Measurements from ENCODE around the gene KDM1B. TPM values are rescaled to one million over a fixed set of nuclear protein-coding genes. Genes with fewer than 3 reads are reported as not detected.

KDM1B gene
- polyA plus RNA-seq, 1 of the 3 experiments (the other 2 are of a cell fraction): 9.4 TPM

GRCh38 chr6:18237167-18237566 lies 81.9 kb downstream of the KDM1B start:
- DNase-seq: no peak
- H4K20me1 ChIP-seq (ENCODE audit: insufficient read depth): 0 out of 2 replicates have a peak, but pooled peaks cover 3% of the 10 kb centered on the region
- ChIA-PET CTCF (interaction anchor here (2.2 kb wide), 1 partner anchor 12 kb away, joined by 5 read pairs; no protein-coding TSS in a partner anchor), POLR2A (no interaction called here)
- H3K9me2 ChIP-seq: no peaks in the 10 kb centered on the region
- H3F3A ChIP-seq (replicated peaks; ENCODE audit: insufficient read depth): peaks cover 15% of the 10 kb centered on the region
- TF ChIP-seq, protein P1, sequence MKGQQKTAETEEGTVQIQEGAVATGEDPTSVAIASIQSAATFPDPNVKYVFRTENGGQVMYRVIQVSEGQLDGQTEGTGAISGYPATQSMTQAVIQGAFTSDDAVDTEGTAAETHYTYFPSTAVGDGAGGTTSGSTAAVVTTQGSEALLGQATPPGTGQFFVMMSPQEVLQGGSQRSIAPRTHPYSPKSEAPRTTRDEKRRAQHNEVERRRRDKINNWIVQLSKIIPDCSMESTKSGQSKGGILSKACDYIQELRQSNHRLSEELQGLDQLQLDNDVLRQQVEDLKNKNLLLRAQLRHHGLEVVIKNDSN (IDR thresholded peaks at IDR 0.05; ENCODE audit: borderline replicate concordance, low read depth): no peak
- no peak for TF ChIP-seq GABPA (IDR thresholded peaks at IDR 0.05; ENCODE audit: low read depth)
- no peak for TF ChIP-seq FOSL2 (IDR thresholded peaks at IDR 0.05; ENCODE audit: borderline replicate concordance, low read depth)
- TF ChIP-seq USF2 (IDR thresholded peaks at IDR 0.05; ENCODE audit: borderline replicate concordance, low read depth, low read length): no peak
- no peak for TF ChIP-seq CHD2 (IDR thresholded peaks at IDR 0.05; ENCODE audit: low read length, partially characterized antibody)
- no peak for TF ChIP-seq YY1 (IDR thresholded peaks at IDR 0.05; ENCODE audit: low read depth)
- no peak for TF ChIP-seq SMC3 (IDR thresholded peaks at IDR 0.05; ENCODE audit: low read depth, low read length)
- TF ChIP-seq TEAD4 (IDR thresholded peaks at IDR 0.05; ENCODE audit: borderline replicate concordance, insufficient read depth): no peak
- no peak for TF ChIP-seq GATA2 (CRISPR knock-in tag; IDR thresholded peaks at IDR 0.05)
- TF ChIP-seq FOXJ3 (CRISPR knock-in tag; IDR thresholded peaks at IDR 0.05): no peak
- no peak for TF ChIP-seq TCF12 (IDR thresholded peaks at IDR 0.05)
- no peak overlapping the region for H3K4me3 ChIP-seq (ENCODE audit: low read depth in 2 of 2, low read length in 1 of 2)
- H3K9me3 ChIP-seq: 0 out of 2 replicates have a peak, but pooled peaks cover 4% of the 10 kb centered on the region
- H3K79me2 ChIP-seq (ENCODE audit: insufficient read depth): peaks cover 79% of the 10 kb centered on the region
- 93% methylated on average over 1 of the region's 1 CpG for WGBS (ENCODE audit: low lambda C conversion rate)
- no peak overlapping the region for H3K9ac ChIP-seq
- no peaks in the 10 kb centered on the region for H3K4me1 ChIP-seq (ENCODE audit: control insufficient read depth in 1 of 2, insufficient read depth in 2 of 2, low read depth in 1 of 2, low read length in 1 of 2)
- no peaks in the 10 kb centered on the region for H3K27me3 ChIP-seq (ENCODE audit: insufficient read depth)
- no peak overlapping the region for H3K27ac ChIP-seq (ENCODE audit: low read depth in 2 of 2, low read length in 1 of 2)
- H3K36me3 ChIP-seq (replicated peaks in 1 of 2; ENCODE audit: control insufficient read depth in 1 of 2, insufficient read depth in 2 of 2, low read length in 1 of 2): peaks cover 40 to 58% of the 10 kb centered on the region in 2 experiments
- no peak overlapping the region for H2AFZ ChIP-seq (ENCODE audit: low read depth)
- no peak overlapping the region for H3K4me2 ChIP-seq

- DNase-seq: no peak
- Histone ChIP-seq H3K9me2 (no peaks in the 10 kb centered on the region), H3K9ac (no peak overlapping the region), H3F3A (replicated peaks; ENCODE audit: insufficient read depth) (peaks cover 27% of the 10 kb centered on the region), H3K79me2 (ENCODE audit: insufficient read depth) (peaks cover 78% of the 10 kb centered on the region), H4K20me1 (ENCODE audit: insufficient read depth) (no peaks in the 10 kb centered on the region), H3K27me3 (ENCODE audit: insufficient read depth) (no peaks in the 10 kb centered on the region), H3K4me2 (no peak overlapping the region), H3K27ac (ENCODE audit: low read depth in 2 of 2, low read length in 1 of 2) (no peak overlapping the region), H3K9me3 (no peaks in the 10 kb centered on the region), H3K36me3 (replicated peaks in 1 of 2; ENCODE audit: control insufficient read depth in 1 of 2, insufficient read depth in 2 of 2, low read length in 1 of 2) (peaks cover 59 to 64% of the 10 kb centered on the region in 2 experiments), H3K4me1 (ENCODE audit: control insufficient read depth in 1 of 2, insufficient read depth in 2 of 2, low read depth in 1 of 2, low read length in 1 of 2) (no peaks in the 10 kb centered on the region), H3K4me3 (ENCODE audit: low read depth in 2 of 2, low read length in 1 of 2) (no peak overlapping the region), H2AFZ (ENCODE audit: low read depth) (no peak overlapping the region)
- POLR2A ChIA-PET: no interaction called here
- CTCF ChIA-PET: no interaction called here
- WGBS (ENCODE audit: low lambda C conversion rate): 74% methylated on average over 2 of the region's 2 CpGs
- TF ChIP-seq REST (IDR thresholded peaks at IDR 0.05; ENCODE audit: low read depth, low read length): no peak
- no peak for TF ChIP-seq SMC3 (IDR thresholded peaks at IDR 0.05; ENCODE audit: low read depth, low read length)
- no peak for TF ChIP-seq POLR2AphosphoS5 (IDR thresholded peaks at IDR 0.05; ENCODE audit: low read depth, low read length)
- TF ChIP-seq YY1 (IDR thresholded peaks at IDR 0.05; ENCODE audit: low read depth): no peak
- TF ChIP-seq TAF1 (IDR thresholded peaks at IDR 0.05; ENCODE audit: borderline replicate concordance, low read depth, low read length): no peak
- TF ChIP-seq ZBTB33 (IDR thresholded peaks at IDR 0.05; ENCODE audit: borderline replicate concordance, low read depth): no peak
- no peak for TF ChIP-seq IRF3 (IDR thresholded peaks at IDR 0.05; ENCODE audit: low read depth, low read length)
- TF ChIP-seq ELF1 (IDR thresholded peaks at IDR 0.05): no peak
- TF ChIP-seq, protein P2, sequence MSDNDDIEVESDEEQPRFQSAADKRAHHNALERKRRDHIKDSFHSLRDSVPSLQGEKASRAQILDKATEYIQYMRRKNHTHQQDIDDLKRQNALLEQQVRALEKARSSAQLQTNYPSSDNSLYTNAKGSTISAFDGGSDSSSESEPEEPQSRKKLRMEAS (IDR thresholded peaks at IDR 0.05; ENCODE audit: low read depth): no peak
- no peak for TF ChIP-seq EP300 (IDR thresholded peaks at IDR 0.05; ENCODE audit: borderline replicate concordance in 1 of 2, low read depth in 1 of 2, low read length in 1 of 2)
Measured at GRCh38 chr6:18240230-18240629, 85.0 kb downstream of the KDM1B start.

Data from SK-N-SH (cell line).